Bronchial epithelial cell (primary cell): ENCODE data around the gene FSCN2. TPM values are rescaled to one million over a fixed set of nuclear protein-coding genes. Genes with fewer than 3 reads are reported as not detected.
A peak's percentile ranks its signal among the peaks of the same experiment; 100 is the strongest.

Source experiments
- DNase-seq: peaks from one replicate; pipeline ENCODE4 v3.0.0-alpha.2; 2010; ENCODE audit warnings: low read depth
- FAIRE-seq: peaks from 2 replicates; lab custom pipeline; 2011; peaks lifted over from hg19 to GRCh38; lab: Jason Lieb, UNC
- H3K27me3 ChIP-seq: 2 replicates; pipeline ENCODE4 v1.5.1; 2011; ENCODE audit warnings: low read length; ENCODE audit not compliant: control insufficient read depth, insufficient read depth
- H3K36me3 ChIP-seq: 2 replicates; pipeline ENCODE4 v1.5.1; 2011; ENCODE audit warnings: low read length; ENCODE audit not compliant: control insufficient read depth, insufficient read depth
- H3K4me3 ChIP-seq: 2 replicates; pipeline ENCODE4 v1.5.1; 2011; ENCODE audit warnings: mild to moderate bottlenecking, low read depth, low read length, control low read depth
- total RNA-seq: library from RNA; depleted of rRNA; stranded (reverse); fragments of >200 nt; gene quantifications from 2 replicates; pipeline ENCODE4 v1.2.1, GENCODE V29; 2014
- TF ChIP-seq, protein P1 (sequence below): IDR thresholded peaks from 2 replicates; pipeline ENCODE4 v1.5.1; 2011; ENCODE audit warnings: mild to moderate bottlenecking, moderate library complexity, low read length, control low read depth, inconsistent platforms; ENCODE audit not compliant: insufficient read depth, severe bottlenecking

FSCN2 gene
- total RNA-seq, 1 donor from 2014 or later = 1.3 TPM

- Histone ChIP-seq H3K36me3 (peaks cover 9% of the 10 kb centered on the region), H3K27me3 (no peaks in the 10 kb centered on the region), H3K4me3 (no peak overlapping the region)
- TF ChIP-seq, protein P1, sequence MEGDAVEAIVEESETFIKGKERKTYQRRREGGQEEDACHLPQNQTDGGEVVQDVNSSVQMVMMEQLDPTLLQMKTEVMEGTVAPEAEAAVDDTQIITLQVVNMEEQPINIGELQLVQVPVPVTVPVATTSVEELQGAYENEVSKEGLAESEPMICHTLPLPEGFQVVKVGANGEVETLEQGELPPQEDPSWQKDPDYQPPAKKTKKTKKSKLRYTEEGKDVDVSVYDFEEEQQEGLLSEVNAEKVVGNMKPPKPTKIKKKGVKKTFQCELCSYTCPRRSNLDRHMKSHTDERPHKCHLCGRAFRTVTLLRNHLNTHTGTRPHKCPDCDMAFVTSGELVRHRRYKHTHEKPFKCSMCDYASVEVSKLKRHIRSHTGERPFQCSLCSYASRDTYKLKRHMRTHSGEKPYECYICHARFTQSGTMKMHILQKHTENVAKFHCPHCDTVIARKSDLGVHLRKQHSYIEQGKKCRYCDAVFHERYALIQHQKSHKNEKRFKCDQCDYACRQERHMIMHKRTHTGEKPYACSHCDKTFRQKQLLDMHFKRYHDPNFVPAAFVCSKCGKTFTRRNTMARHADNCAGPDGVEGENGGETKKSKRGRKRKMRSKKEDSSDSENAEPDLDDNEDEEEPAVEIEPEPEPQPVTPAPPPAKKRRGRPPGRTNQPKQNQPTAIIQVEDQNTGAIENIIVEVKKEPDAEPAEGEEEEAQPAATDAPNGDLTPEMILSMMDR = no peak
- DNase-seq (peak; percentile 85), FAIRE-seq (no peak)
Measured at GRCh38 chr17:81576621-81577277, 48.6 kb downstream of the FSCN2 start.

DNA sequence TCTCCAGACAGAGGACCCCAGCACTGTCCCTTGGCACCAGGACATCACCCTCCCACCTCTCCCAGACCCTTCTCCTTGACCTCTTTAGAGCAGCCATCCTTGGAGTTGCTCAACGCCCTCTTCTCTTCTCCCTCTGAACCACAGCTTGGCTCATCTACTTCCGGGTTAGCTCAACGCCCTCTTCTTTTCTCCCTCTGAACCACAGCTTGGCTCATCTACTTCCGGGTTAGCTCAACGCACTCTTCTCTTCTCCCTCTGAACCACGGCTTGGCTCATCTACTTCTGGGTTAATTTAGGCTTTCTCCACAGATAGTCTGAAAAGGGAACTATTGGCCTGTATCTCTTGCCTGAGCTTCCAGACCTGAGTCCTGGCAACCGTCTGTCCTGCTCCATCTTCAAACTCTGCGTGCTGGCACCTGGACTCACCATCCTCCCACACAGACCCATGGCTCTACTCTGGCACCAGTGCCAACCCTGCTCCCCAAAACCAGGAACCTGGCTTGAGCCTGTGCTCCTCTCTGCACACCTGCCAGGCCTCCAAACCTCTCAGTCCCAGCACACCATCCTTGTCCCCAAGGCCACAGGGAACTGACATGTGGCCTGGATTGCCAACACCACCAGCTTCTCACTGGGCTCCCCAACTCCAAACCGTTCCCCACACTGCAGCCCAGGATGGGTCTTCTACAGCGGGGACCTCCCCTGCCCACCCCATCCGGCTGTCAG lies 49.3 kb downstream of the FSCN2 start:
- Histone ChIP-seq H3K27me3 (no peaks in the 10 kb centered on the region), H3K4me3 (no peak overlapping the region), H3K36me3 (peaks cover 11% of the 10 kb centered on the region)
- DNase-seq (peak; percentile 37), FAIRE-seq (peak; percentile 36)
- TF ChIP-seq, protein P1 = no peak

- DNase-seq (peak; percentile 49), FAIRE-seq (no peak)
- Histone ChIP-seq H3K27me3 (no peaks in the 10 kb centered on the region), H3K36me3 (peaks cover 13% of the 10 kb centered on the region), H3K4me3 (no peak overlapping the region)
- TF ChIP-seq, protein P1 = no peak
Measured at GRCh38 chr17:81578038-81578441, 49.9 kb downstream of the FSCN2 start.

DNA sequence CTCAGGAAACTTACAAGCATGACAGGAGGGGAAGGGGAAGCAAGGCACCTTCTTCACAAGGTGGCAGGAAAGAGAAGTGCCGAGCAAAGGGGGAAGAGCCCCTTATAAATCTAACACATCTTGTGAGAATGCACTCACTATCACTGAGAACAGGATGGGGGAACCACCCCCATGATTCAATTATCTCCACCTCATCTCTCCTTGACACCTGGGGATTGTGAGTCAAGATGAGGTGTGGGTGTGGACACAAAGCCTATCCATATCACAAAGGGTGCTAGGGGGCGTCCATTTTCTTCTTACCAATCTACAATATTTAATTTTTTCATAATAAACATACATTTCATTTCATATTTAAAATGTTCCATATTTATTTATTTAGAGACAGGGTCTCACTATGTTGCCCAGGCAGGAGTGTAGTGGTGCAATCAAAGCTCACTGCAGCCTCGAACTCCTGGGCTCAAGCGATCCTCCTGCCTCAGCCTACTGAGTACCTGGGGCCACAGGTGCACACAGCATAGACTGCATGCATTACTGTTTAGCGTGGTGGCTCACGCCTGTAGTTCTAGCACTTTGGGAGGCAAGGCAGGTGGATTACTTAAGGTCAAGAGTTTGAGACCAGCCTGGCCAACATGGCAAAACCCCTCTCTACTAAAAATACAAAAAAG lies 50.5 kb downstream of the FSCN2 start:
- DNase-seq (peak; percentile 80), FAIRE-seq (no peak)
- Histone ChIP-seq H3K27me3 (no peaks in the 10 kb centered on the region), H3K4me3 (no peak overlapping the region), H3K36me3 (peaks cover 16% of the 10 kb centered on the region)
- TF ChIP-seq, protein P1 = no peak

DNA sequence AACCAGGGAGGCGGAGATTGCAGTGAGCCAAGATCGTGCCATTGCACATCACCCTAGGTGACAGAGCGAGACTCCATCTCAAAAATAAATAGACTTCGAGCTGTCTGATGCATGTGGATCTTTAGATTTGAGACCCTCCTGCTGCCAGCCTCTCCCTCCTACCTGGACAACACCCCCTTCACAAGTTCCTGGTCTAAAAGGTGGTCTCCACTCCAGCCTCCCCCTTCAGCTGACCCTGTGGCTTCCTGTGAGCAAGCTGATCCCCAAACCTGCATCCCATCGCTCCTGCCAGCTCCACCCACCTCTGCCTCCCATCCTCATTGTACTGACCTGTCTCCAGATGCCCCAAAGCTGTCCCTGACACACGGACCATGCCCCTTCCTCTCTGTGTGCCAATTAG lies 51.1 kb downstream of the FSCN2 start:
- FAIRE-seq = no peak
- TF ChIP-seq, protein P1 = no peak
- Histone ChIP-seq H3K4me3 (no peak overlapping the region), H3K27me3 (no peaks in the 10 kb centered on the region), H3K36me3 (peaks cover 16% of the 10 kb centered on the region)
- no peak for DNase-seq
